HepG2 (cell line): ENCODE data around the gene DNAJB5. TPM values are rescaled to one million over a fixed set of nuclear protein-coding genes. Genes with fewer than 3 reads are reported as not detected.

Experiments used
- ATAC-seq: fragments of 200-7000 bp; cut with Tn5 transposase; 3 replicates; pipeline ENCODE4 v1.9.1; 2020; ENCODE audit warnings: mild to moderate bottlenecking, moderate library complexity
- BruUV-seq: library from RNA; stranded (reverse); fragments of 400-500 nt; replicated peaks from 2 replicates; lab custom pipeline; 2021; lab: Mats Ljungman, UMichigan
- CTCF ChIA-PET: fragments of 300-600 bp; formaldehyde crosslinking; extraction: SDS; loops from one replicate; lab custom pipeline; 2021; ENCODE audit warnings: low total read pairs, inconsistent platforms, low intra/inter-chr PET ratio; lab: Yijun Ruan, JAX
- POLR2A ChIA-PET: fragments of 350-600 bp; sonication (Branson Sonifier 250); formaldehyde crosslinking; loops from one replicate; lab custom pipeline; 2020; ENCODE audit warnings: antibody characterized with exemption, inconsistent platforms; lab: Yijun Ruan, JAX
- DNase-seq: peaks from one replicate; pipeline ENCODE4 v3.0.0-alpha.2; 2015; ENCODE audit warnings: low spot score
- FAIRE-seq: peaks from 3 replicates; lab custom pipeline; 2011; peaks lifted over from hg19 to GRCh38; lab: Jason Lieb, UNC
- H2AFZ ChIP-seq: one replicate; pipeline ENCODE4 v1.6.1; 2011; ENCODE audit warnings: low read length, inconsistent platforms
- H3K27ac ChIP-seq: fragments of 300-600 bp; 3 replicates; pipeline ENCODE4 v1.8.0; 2011; ENCODE audit warnings: mixed run types, mild to moderate bottlenecking, mixed read lengths, low read length, inconsistent platforms; ENCODE audit not compliant: insufficient read depth; ENCODE audit errors: extremely low read length
- H3K27me3 ChIP-seq, 2 experiments: fragments of 200-600 bp in 1 of 2; 2 replicates in 1 of 2; 3 replicates in 1 of 2; pipeline versions ENCODE4 v1.6.0 to v1.8.0; 2011; ENCODE audit warnings: low read length in 2 of 2, mild to moderate bottlenecking in 2 of 2, moderate library complexity in 2 of 2, inconsistent platforms in 1 of 2; ENCODE audit not compliant: insufficient read depth in 2 of 2, control insufficient read depth in 1 of 2
- H3K36me3 ChIP-seq, 2 experiments: fragments of 200-600 bp in 1 of 2; replicated peaks in 1 of 2; 2 replicates in 1 of 2; 3 replicates in 1 of 2; pipeline versions ENCODE4 v1.5.1 to v1.8.0; 2011; ENCODE audit warnings: low read length in 2 of 2, inconsistent platforms in 1 of 2; ENCODE audit not compliant: insufficient read depth in 2 of 2, control insufficient read depth in 1 of 2
- H3K4me1 ChIP-seq: 2 replicates; pipeline ENCODE4 v1.5.1; 2012; ENCODE audit warnings: low read length, inconsistent platforms; ENCODE audit not compliant: insufficient read depth
- H3K4me2 ChIP-seq: 2 replicates; pipeline ENCODE4 v1.6.0; 2011; ENCODE audit warnings: low read depth, low read length, inconsistent platforms
- H3K4me3 ChIP-seq, 3 experiments: fragments of 200-600 bp in 1 of 3; sonication (generic), shearing (Covaris generic) in 1 of 3; replicated peaks in 1 of 3; 2 replicates each; pipeline ENCODE4 v1.5.1; 2011 to 2016; ENCODE audit warnings: low read length in 3 of 3, inconsistent platforms in 2 of 3, low read depth in 2 of 3, mild to moderate bottlenecking in 2 of 3, control low read depth in 1 of 3, mixed read lengths in 1 of 3; ENCODE audit not compliant: insufficient read depth in 1 of 3
- H3K79me2 ChIP-seq: one replicate; pipeline ENCODE4 v1.6.1; 2011; ENCODE audit warnings: low read length, inconsistent platforms; ENCODE audit not compliant: insufficient read depth
- H3K9ac ChIP-seq: 2 replicates; pipeline ENCODE4 v1.6.0; 2011; ENCODE audit warnings: mild to moderate bottlenecking, low read depth, low read length, inconsistent platforms; ENCODE audit not compliant: insufficient read depth
- H3K9me3 ChIP-seq: 2 replicates; pipeline ENCODE4 v1.5.1; 2012; ENCODE audit warnings: mild to moderate bottlenecking, low read length
- H4K20me1 ChIP-seq: 2 replicates; pipeline ENCODE4 v1.6.0; 2011; ENCODE audit warnings: inconsistent platforms, mild to moderate bottlenecking, low read length, moderate library complexity; ENCODE audit not compliant: insufficient read depth
- ATF7-NPFF ChIP-seq: sonication (generic); formaldehyde crosslinking; IDR thresholded peaks from 2 replicates; pipeline ENCODE4 v1.8.1; 2023; ENCODE audit warnings: mild to moderate bottlenecking, low read depth, missing genetic modification reagents, moderate library complexity
- DNMT1 ChIP-seq: sonication (generic); formaldehyde crosslinking; IDR thresholded peaks from 2 replicates; pipeline ENCODE4 v1.5.1; 2020; ENCODE audit warnings: mild to moderate bottlenecking, missing genetic modification reagents
- FOSL2 ChIP-seq: sonication (generic); formaldehyde crosslinking; IDR thresholded peaks from 2 replicates; pipeline ENCODE4 v1.4.0; 2020; ENCODE audit warnings: missing genetic modification reagents
- KAT2B ChIP-seq: fragments of 150-350 bp; IDR thresholded peaks from 2 replicates; pipeline ENCODE4 v1.6.1; 2014; ENCODE audit warnings: low read depth, low read length, borderline replicate concordance
- MAFK ChIP-seq, 2 experiments: IDR thresholded peaks in 1 of 2; conservative IDR thresholded peaks in 1 of 2; 2 replicates each; pipeline ENCODE4 v1.6.1; 2011; ENCODE audit warnings: improper control_type of control experiment in 2 of 2, low read length in 2 of 2
- MTA1 ChIP-seq: sonication (generic); formaldehyde crosslinking; IDR thresholded peaks from 2 replicates; pipeline ENCODE4 v1.4.0; 2020; ENCODE audit warnings: missing genetic modification reagents, mild to moderate bottlenecking, borderline replicate concordance
- MXD4 ChIP-seq: IDR thresholded peaks from 2 replicates; pipeline ENCODE4 v1.6.1; 2016; ENCODE audit warnings: mild to moderate bottlenecking, missing biosample characterization, missing genetic modification reagents
- MXI1 ChIP-seq: IDR thresholded peaks from 3 replicates; pipeline ENCODE4 v1.6.1; 2012; ENCODE audit warnings: low read depth, low read length, inconsistent platforms, borderline replicate concordance
- NCOA2 ChIP-seq: sonication (generic); formaldehyde crosslinking; IDR thresholded peaks from 2 replicates; pipeline ENCODE4 v1.8.0; 2022; ENCODE audit warnings: inconsistent platforms
- RXRB ChIP-seq: IDR thresholded peaks from 2 replicates; pipeline ENCODE4 v1.6.1; 2016; ENCODE audit warnings: borderline replicate concordance, missing genetic modification reagents, missing compliant biosample characterization
- SKI ChIP-seq: fragments of 450-650 bp; IDR thresholded peaks from one replicate; pipeline ENCODE4 v1.6.1; 2018; ENCODE audit warnings: mild to moderate bottlenecking; ENCODE audit not compliant: partially characterized antibody
- SP140L ChIP-seq: sonication (generic); formaldehyde crosslinking; IDR thresholded peaks from 2 replicates; pipeline ENCODE4 v1.4.0; 2020; ENCODE audit warnings: missing genetic modification reagents, borderline replicate concordance
- ZNF274 ChIP-seq: sonication (generic); formaldehyde crosslinking; IDR thresholded peaks from 2 replicates; pipeline ENCODE4 v1.5.1; 2020; ENCODE audit warnings: mild to moderate bottlenecking, missing genetic modification reagents
- ZNF430 ChIP-seq: sonication (generic); formaldehyde crosslinking; IDR thresholded peaks from 2 replicates; pipeline ENCODE4 v1.9.0; 2021; ENCODE audit warnings: mild to moderate bottlenecking, missing genetic modification reagents
- WGBS: methylation state at CpG from one replicate; pipeline ENCODE4 v1.1.6; 2017; ENCODE audit warnings: low lambda C conversion rate; 5-methylcytosine and 5-hydroxymethylcytosine counted together
- in situ Hi-C: cut with HindIII; loops from 2 replicates; pipeline ENCODE4 v1.10.0; 2017; ENCODE audit warnings: low pct_unique_long_range_greater_than_20kb; ENCODE audit not compliant: extremely low pct_ligation_motif_present
- intact Hi-C: fragments of 100-400 bp; cut with micrococcal nuclease; formaldehyde crosslinking; loops from one replicate; pipeline ENCODE4 v1.10.0; 2022; ENCODE audit not compliant: unreplicated experiment
- polyA plus RNA-seq, 8 experiments: library from polyadenylated mRNA; depleted of rRNA in 3 of 8; stranded (reverse) in 7 of 8; unstranded in 1 of 8; fragments of >200 nt; fragmentation: Illumina TruSeq in 4 of 8; extraction: Trizol in 4 of 8; gene quantifications; 2 replicates each; pipeline versions ENCODE4 v1.2.1 to v1.2.3, GENCODE V29; 2011 to 2016; ENCODE audit warnings: low read depth in 4 of 8, missing spikeins in 1 of 8, mixed read lengths in 1 of 8; ENCODE audit not compliant: insufficient read depth in 1 of 8
- total RNA-seq, 5 experiments: library from RNA; depleted of rRNA; stranded (reverse); fragments of >200 nt; fragmentation: Illumina TruSeq; extraction: Trizol; gene quantifications; 2 replicates each; pipeline ENCODE4 v1.2.3, GENCODE V29; 2016; ENCODE audit warnings: low read depth in 1 of 5

DNAJB5 gene
- total and polyA plus RNA-seq, 2 of the 13 experiments (the other 11 are each of a cell fraction or from before 2014, with no cell fraction given) = 0.40 to 0.69 TPM

GRCh38 chr9:34999576-34999975 is 10.0 kb downstream of the DNAJB5 start:
- H3K27ac ChIP-seq = no peak overlapping the region
- intact Hi-C loops (no loop called here), in situ Hi-C loops (no loop called here)
- FAIRE-seq = no peak
- no peaks in the 10 kb centered on the region for H3K79me2 ChIP-seq
- no peak overlapping the region for H3K4me2 ChIP-seq
- no peak for TF ChIP-seq MTA1
- TF ChIP-seq FOSL2 = no peak
- TF ChIP-seq DNMT1 (CRISPR knock-in tag) = no peak
- TF ChIP-seq ZNF430 (CRISPR knock-in tag) = no peak
- no peak for TF ChIP-seq SP140L
- TF ChIP-seq MAFK (conservative IDR thresholded peaks at IDR 0.05 in 1 of 2, IDR thresholded peaks at IDR 0.05 in 1 of 2; ENCODE audit: low read length in 2 of 2) = no peak
- TF ChIP-seq NCOA2 (CRISPR knock-in tag) = no peak
- TF ChIP-seq RXRB (CRISPR knock-in tag) = no peak
- TF ChIP-seq MXD4 (CRISPR knock-in tag) = no peak
- no peak for TF ChIP-seq ZNF274 (CRISPR knock-in tag)
- no peak for TF ChIP-seq ATF7-NPFF
- TF ChIP-seq SKI = no peak
- no peak for TF ChIP-seq KAT2B
- TF ChIP-seq MXI1 = no peak
- WGBS = 100% methylated on average over 1 of the region's 2 CpGs
- H4K20me1 ChIP-seq = no peaks in the 10 kb centered on the region
- no peak for DNase-seq
- H3K9me3 ChIP-seq = no peaks in the 10 kb centered on the region
- peaks cover 34% of the 10 kb centered on the region for H3K4me1 ChIP-seq
- no peaks in the 10 kb centered on the region for H3K36me3 ChIP-seq
- ChIA-PET CTCF (no interaction called here), POLR2A (no interaction called here)
- H3K4me3 ChIP-seq = no peak overlapping the region
- H3K9ac ChIP-seq = no peak overlapping the region
- no TSS peak for BruUV-seq
- H3K27me3 ChIP-seq = no peaks in the 10 kb centered on the region
- H2AFZ ChIP-seq = no peak overlapping the region
- ATAC-seq = no peak
